ENCODE results near the gene PRKX.

GRCh38 chrX:3713937-3714434, 537 bp upstream of the PRKX start:
- TF ChIP-seq POLR2A (IDR thresholded peaks at IDR 0.05), result no peak
- TF ChIP-seq, protein P1, sequence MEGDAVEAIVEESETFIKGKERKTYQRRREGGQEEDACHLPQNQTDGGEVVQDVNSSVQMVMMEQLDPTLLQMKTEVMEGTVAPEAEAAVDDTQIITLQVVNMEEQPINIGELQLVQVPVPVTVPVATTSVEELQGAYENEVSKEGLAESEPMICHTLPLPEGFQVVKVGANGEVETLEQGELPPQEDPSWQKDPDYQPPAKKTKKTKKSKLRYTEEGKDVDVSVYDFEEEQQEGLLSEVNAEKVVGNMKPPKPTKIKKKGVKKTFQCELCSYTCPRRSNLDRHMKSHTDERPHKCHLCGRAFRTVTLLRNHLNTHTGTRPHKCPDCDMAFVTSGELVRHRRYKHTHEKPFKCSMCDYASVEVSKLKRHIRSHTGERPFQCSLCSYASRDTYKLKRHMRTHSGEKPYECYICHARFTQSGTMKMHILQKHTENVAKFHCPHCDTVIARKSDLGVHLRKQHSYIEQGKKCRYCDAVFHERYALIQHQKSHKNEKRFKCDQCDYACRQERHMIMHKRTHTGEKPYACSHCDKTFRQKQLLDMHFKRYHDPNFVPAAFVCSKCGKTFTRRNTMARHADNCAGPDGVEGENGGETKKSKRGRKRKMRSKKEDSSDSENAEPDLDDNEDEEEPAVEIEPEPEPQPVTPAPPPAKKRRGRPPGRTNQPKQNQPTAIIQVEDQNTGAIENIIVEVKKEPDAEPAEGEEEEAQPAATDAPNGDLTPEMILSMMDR (IDR thresholded peaks at IDR 0.05), result no peak
